Left lung (tissue), 10 donors: ENCODE results near the gene PTX4. TPM values are rescaled to one million over a fixed set of nuclear protein-coding genes. Genes with fewer than 3 reads are reported as not detected.
A peak's percentile ranks its signal among the peaks of the same experiment; 100 is the strongest.

Source experiments
- ATAC-seq: fragments of 200-7000 bp; cut with Tn5 transposase; one replicate; pipeline ENCODE4 v1.9.1; 2020; ENCODE audit warnings: moderate library complexity
- DNase-seq, 4 donors: peaks; one replicate each; pipeline ENCODE4 v3.0.0-alpha.2; 2013 to 2020
- H3K27ac ChIP-seq, 2 donors: fragments of 200-600 bp; sonication (generic) in 1 of 2; one replicate each; pipeline versions ENCODE4 v1.5.0 to v1.8.0; 2020 to 2021
- H3K27me3 ChIP-seq, 2 donors: fragments of 200-600 bp; sonication (generic) in 1 of 2; one replicate each; pipeline versions ENCODE4 v1.5.0 to v1.8.0; 2020 to 2021
- H3K36me3 ChIP-seq, 2 donors: fragments of 200-600 bp; sonication (generic) in 1 of 2; one replicate each; pipeline versions ENCODE4 v1.5.0 to v1.8.0; 2020 to 2021
- H3K4me1 ChIP-seq, 2 donors: fragments of 200-600 bp; one replicate each; pipeline ENCODE4 v1.8.0; 2021
- H3K4me3 ChIP-seq, 2 donors: fragments of 200-600 bp; sonication (generic) in 1 of 2; one replicate each; pipeline versions ENCODE4 v1.5.0 to v1.8.0; 2020 to 2021; ENCODE audit warnings: mild to moderate bottlenecking in 1 of 2
- H3K9me3 ChIP-seq, 2 donors: fragments of 200-600 bp; sonication (generic) in 1 of 2; one replicate each; pipeline versions ENCODE4 v1.5.0 to v1.8.0; 2020 to 2021
- CTCF ChIP-seq, 2 donors: fragments of 200-600 bp; sonication (generic) in 1 of 2; IDR thresholded peaks; one replicate each; pipeline versions ENCODE4 v1.5.0 to v1.8.0; 2021; ENCODE audit warnings: antibody characterized with exemption in 2 of 2
- intact Hi-C, 2 donors: fragments of 100-400 bp; cut with DNase I; formaldehyde crosslinking; loops; one replicate each; pipeline versions ENCODE4 v1.11.2 to v1.14.2; 2022
- polyA plus RNA-seq, 6 donors: library from polyadenylated mRNA; unstranded; fragments of 120-200 nt; gene quantifications; one replicate each; pipeline ENCODE4 v1.2.1, GENCODE V29; 2013; ENCODE audit not compliant: insufficient read length in 6 of 6
- total RNA-seq, 2 donors: library from RNA; stranded (reverse); fragmentation: NEBNext Ultra II Directional; extraction: Animal tissue kit (Norgen Biotek cat#: 25700); gene quantifications; one replicate each; pipeline ENCODE4 v1.2.1, GENCODE V29; 2021
- donor health status: DM: no; HTN: yes; CAD: no.
- donor health status: DM: no; HTN: no; CAD: no.

The PTX4 gene
- total and polyA plus RNA-seq, 8 donors = 0.15 to 0.20 (median 0.20) TPM; not detected in 5

DNA sequence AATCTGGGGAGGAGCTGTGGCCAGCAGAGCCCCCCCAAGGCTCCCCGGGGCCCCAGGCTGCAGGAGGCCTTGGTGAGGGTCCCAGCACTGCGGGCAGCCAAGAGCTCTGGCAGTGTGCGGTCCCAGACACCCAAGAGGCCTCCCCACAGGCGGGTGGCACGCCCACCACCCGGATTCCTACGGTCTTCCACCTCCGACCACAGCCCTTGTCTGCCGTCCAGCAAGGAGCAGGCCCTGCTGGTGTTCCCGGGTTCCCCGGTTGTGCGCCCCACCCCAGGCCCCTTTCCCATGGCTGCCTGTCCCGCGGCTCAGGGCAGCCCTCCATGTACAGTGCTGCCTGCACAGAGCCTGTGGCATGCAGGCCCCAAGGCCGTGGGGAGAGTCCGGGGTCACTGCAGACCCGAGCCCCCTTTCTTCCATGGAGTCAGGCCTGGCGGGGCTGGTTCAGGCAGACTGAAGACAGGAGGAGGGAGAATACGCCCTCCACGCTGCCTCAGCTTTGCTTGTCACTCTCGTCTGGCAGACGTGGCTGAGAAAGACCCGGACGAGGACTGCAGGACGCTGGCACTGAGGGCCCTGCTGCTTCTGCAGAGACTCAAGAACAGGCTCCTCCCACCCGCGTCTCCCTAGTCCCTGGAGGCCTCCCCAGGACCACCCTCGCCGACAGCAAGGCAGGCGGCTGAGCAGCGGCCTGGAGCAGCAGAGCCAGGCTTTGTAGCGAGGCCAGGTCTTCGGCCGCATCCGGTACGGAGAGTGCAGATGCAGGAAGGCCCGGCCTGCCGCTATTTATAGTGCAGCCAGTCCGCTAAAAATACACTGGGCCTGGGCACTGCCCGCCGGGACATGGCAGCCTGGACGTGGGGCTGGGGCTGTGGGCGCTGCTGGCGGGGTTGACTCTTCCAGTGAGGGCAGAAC, 20.8 kb upstream of the PTX4 start:
- Histone ChIP-seq H3K27me3 (no peaks in the 10 kb centered on the region), H3K27ac (peak overlapping the region; percentile 57), H3K9me3 (peaks cover 0 to 5% of the 10 kb centered on the region in 2 donors), H3K4me1 (peaks cover 0 to 6% of the 10 kb centered on the region in 2 donors), H3K36me3 (peaks cover 0 to 57% of the 10 kb centered on the region in 2 donors), H3K4me3 (no peak overlapping the region)
- intact Hi-C loops = no loop called here
- ATAC-seq (peak; percentile 12), DNase-seq (no peak)
- TF ChIP-seq CTCF (IDR thresholded peaks at IDR 0.05) = no peak

DNA sequence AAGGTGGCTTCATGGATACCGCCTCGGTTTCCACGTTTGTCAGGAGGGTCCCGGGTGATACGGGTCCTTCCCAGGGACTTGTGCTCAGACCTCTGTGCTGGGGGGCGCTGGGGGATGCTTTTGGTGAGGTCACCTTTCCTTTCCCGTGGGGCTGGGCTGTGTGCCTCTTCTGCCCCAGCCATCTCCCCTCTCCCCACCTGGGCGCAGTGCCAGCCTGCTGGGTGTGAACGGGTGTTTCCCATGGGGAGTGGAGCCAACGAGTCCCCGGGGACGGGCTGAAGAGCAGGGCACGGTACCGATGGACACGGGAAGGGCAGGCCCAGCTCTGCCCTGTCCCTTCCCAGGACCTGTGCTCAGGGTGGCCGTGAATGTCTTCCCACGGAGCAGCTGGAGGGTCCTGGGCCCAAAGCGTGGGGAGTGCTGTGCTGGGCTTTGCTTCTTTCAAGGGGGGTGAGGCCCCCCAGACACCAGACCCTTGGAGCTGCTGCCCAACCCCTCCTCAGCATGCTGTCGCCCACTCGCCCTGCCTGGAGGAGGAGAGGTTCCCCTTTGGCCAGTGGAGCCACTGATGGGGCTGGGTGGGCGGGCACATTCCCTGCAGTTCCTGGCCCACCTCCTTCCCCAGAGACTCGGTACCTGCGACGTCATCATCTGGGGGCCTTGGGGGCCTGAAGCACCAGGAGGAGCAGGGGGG, 19.9 kb upstream of the PTX4 start:
- ATAC-seq (no peak), DNase-seq (no peak)
- no peak for TF ChIP-seq CTCF (IDR thresholded peaks at IDR 0.05)
- intact Hi-C loops = no loop called here
- Histone ChIP-seq H3K27me3 (no peaks in the 10 kb centered on the region), H3K36me3 (peaks cover 0 to 58% of the 10 kb centered on the region in 2 donors), H3K4me1 (peaks cover 0 to 6% of the 10 kb centered on the region in 2 donors), H3K4me3 (no peak overlapping the region), H3K27ac (peak overlapping the region; percentile 47 to 57), H3K9me3 (no peaks in the 10 kb centered on the region)

GRCh38 chr16:1506494-1507213, 17.9 kb upstream of the PTX4 start:
- DNase-seq = no peak
- no peaks in the 10 kb centered on the region for H3K27me3 ChIP-seq
- no peak for ATAC-seq
- H3K4me3 ChIP-seq = no peak overlapping the region
- no peaks in the 10 kb centered on the region for H3K9me3 ChIP-seq
- peaks cover 0 to 6% of the 10 kb centered on the region in 2 donors for H3K4me1 ChIP-seq
- H3K36me3 ChIP-seq = peaks cover 0 to 78% of the 10 kb centered on the region in 2 donors
- no peak for TF ChIP-seq CTCF (IDR thresholded peaks at IDR 0.05)
- intact Hi-C loops = no loop called here
- H3K27ac ChIP-seq = no peak overlapping the region

GRCh38 chr16:1505912-1506311, 17.2 kb upstream of the PTX4 start:
- ATAC-seq (no peak), DNase-seq (peak in 1 of 4 donors; percentile 71)
- H3K9me3 ChIP-seq = no peaks in the 10 kb centered on the region
- H3K27me3 ChIP-seq = no peaks in the 10 kb centered on the region
- H3K4me3 ChIP-seq = no peak overlapping the region
- H3K27ac ChIP-seq = no peak overlapping the region
- peaks cover 0 to 6% of the 10 kb centered on the region in 2 donors for H3K4me1 ChIP-seq
- TF ChIP-seq CTCF (IDR thresholded peaks at IDR 0.05) = no peak
- peaks cover 0 to 84% of the 10 kb centered on the region in 2 donors for H3K36me3 ChIP-seq
- intact Hi-C loops = no loop called here
